Esophagus mucosa (tissue), 1 donor: ENCODE measurements around the gene MAD1L1. TPM values are rescaled to one million over a fixed set of nuclear protein-coding genes. Genes with fewer than 3 reads are reported as not detected.
A peak's percentile ranks its signal among the peaks of the same experiment; 100 is the strongest.

Experiments used
- ATAC-seq: fragments of 200-7000 bp; cut with Tn5 transposase; one replicate; pipeline ENCODE4 v1.9.1; 2020
- total RNA-seq: library from RNA; stranded (reverse); gene quantifications from one replicate; pipeline ENCODE4 v1.2.4, GENCODE V29; 2023
- donor health status: DM: yes; HTN: yes; CAD: no.

The MAD1L1 gene
- total RNA-seq, 1 donor from 2014 or later = 23.7 TPM

DNA sequence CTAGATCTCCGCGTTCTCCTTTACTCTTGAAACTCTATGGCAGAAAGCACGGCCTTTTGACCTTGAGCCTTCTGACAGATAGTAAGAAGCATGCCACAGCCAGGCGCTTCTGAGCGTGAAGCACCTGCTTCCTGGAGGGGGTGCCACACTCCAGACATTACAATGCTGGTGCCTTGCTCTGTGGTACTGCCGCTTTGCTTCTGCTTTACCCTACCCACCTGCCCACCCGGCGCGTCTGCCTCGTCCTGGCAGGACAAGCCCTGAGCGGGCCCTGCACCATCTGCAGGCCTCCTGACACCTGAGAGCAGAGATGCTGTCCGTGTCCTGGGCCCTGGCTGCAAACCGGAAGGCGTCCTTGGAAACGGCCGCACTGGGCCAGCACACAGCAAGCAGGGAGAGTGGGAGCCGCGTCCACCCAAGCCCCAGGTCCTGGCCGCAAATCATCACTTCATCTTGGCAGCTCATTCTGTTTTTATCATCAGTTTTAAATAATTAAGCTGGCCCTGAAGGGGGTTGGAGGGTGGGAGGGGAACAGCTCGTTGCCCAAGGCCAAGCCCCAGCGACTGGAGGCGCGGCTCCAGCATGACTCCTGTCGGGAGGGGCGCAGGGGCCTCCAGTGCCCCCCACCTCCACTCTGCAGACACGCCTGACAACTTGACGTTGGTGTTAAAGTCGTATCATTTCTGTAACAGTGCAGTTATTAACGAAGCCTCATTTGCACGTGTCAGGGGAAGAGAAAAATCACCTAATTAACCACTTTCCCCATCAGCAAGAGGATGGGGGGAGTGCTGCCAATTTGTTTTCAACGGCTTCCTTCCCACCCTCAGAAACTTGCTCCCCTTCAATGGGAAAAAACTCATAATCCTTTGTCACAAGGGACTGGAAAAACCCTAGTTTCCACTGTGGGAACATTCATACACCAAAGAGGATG lies 132.2 kb downstream of the MAD1L1 start:
- ATAC-seq = peak; percentile 23

DNA sequence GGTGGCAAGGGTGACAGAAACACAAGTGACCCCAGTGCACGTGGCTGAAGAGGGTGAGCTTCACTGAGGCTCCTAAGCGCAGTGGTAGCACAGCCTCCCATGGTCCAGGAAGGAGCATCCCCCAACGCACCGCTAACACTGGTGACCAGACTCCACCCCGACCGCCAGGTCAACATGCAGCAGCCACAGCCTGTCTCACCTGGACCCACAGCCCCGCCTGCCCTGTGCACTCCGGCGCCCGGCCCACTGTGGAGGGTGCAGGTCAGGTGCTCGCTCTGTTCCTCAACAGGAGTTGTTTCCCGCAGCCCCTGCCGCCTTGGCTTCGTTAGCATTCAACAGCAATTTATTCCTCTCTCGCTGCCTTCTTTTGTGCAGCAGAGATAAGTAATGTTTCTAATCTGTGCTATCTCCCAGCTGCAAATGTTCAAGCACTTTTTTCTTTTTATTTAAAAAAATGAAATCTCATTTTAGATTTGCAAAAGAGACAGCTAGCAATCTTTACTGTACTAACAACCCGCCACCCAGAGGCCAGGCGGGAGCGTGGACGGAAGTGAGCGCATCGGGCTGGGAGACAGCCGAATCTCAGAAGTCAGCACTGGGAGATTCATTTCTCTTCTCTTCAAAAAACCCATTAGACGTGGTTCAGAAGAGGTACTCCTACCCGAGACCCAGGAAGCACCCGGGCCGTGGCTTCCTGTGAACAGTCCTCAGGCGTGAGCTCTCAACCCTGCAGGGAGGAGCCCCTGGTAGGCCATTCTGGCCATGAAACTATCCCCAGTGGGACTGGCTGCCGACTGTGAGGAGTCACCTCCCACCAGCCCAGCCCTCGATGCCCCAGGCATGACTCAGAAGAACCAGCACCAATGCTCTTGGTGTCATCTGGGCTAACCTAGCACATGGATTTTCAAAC lies 133.4 kb downstream of the MAD1L1 start:
- no peak for ATAC-seq

DNA sequence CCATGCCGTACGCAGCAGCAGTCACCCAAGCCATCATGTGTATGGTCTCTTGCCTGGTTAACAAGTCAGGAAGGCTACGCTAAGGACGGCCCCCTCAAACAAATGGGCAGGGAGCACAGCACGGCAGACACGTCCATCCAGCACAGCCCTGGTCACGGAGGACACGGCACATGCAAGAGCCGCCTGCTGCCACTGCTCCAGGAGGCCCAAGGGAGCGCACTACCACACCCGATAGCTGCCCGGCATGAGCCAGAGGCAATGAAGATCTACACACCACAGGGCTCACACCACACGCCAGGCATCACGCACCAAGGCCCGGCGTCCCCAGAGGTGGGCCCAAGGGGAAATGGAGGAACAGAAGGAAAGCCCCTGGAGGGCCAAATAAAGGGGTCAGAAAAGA lies 134.2 kb downstream of the MAD1L1 start:
- no peak for ATAC-seq

DNA sequence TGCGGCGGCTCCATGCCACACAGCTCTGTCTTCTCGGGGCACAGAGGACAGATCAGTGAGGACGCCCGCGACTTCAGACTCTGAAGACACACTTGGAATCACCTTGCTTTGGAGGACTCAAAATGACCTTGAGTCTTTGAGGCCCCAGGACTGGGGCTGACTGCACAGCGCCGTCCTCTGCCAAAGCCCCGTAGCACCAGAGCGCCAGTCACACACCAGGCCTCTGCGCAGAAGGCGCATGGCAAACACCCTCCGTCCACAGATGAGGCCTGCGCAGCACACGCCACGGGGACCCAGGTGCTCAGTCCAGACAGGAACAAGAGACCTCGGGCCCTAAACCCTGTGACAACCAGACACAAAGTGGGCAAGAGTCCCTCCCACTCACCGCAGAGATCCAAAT lies 134.7 kb downstream of the MAD1L1 start:
- no peak for ATAC-seq

DNA sequence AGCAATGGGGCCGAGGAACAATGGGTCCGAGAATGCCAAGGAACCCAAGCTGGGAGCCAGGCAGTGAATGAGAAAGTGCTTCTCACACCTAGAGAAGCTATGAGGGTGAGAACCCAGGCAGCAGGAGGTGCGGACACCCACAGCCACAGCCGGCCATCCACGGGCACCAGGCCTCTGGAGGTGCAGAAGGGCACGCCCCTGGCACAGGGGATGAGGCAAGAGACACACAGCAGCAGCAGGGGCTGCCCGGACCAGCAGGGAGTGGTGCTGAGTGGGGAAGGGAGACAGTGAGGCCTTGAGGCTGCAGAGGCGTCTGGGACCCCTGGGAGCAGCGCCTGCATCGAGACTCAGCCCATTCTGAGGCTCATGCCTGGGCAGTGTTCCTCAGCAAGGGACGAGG lies 135.3 kb downstream of the MAD1L1 start:
- ATAC-seq = no peak

DNA sequence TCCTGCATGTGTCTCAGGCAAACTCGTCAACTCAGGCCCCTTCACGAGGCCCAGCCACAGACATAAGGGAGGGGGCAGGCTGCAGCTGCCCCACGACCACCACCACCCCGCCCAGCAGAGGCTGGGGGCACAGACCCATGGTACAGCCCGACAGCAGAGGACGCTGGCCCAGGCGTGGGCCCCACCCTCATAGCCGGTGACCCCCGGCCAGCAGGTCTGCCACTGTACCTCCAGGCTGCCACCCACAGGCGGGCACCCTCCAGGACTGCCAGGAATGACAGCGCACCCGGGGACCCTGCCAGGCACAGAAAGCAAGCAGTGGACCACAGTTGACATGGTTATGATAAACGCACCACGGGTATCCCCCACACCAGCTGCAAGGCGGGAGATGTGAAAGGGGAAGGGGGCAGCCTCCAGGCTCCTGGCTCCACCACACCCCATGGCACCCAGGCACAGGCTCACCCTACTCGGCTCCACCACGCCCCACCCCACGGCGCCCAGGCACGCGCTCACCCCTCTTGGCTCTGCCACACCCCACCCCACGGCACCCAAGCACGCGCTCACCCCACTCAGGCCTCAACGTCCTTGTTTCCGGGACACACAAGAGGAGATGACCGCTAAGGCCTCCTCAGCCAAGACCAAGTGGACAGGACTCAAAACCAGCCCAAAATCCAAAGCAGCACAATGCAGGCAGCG lies 135.9 kb downstream of the MAD1L1 start:
- peak; percentile 26 for ATAC-seq

DNA sequence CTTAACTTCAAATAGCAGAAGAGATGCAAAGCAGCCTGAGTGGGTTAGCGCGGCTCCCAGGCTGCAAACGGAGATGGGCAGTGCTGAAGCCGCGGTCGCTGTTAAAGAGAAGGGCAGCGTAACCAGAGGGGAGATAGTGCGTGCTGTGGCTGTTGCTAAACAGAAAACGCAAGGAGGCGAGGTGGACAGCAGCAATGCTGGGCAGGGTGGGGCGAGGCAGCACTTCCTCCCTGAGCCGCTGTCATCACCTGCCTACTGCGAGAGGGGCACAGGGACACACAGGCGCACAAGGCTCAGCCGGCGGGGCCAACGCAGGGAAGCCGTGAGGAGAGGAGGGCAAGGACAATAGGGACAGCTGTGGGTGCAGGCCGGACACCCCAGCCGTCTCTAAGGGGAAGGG lies 137.3 kb downstream of the MAD1L1 start:
- no peak for ATAC-seq

DNA sequence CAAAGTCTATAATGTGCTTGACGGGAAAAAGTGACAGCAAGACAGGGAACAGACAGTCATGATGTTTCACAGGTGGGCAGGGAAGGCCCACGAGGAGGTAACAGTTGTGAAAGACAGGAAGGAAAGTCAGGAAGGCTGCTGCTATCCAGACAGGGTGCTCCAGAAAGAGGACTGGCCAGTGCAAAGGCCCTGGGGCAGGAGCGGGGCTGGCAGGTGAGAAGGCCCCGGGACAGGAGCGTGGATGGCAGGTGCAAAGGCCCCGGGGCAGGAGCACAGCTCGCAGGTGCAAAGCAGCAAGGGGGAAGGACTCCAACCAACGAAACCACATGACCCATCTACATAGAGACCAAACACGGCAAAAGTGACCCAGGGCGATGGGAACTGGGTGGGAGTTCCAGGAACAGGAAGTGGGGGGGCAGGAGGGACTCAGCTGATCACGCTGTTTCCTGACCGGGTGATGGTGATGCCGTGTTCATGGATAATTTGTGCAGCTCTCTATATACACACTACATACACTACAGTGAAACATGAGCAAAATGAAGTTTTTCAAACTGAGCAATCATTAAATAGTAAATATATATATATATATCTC lies 138.2 kb downstream of the MAD1L1 start:
- ATAC-seq = no peak

DNA sequence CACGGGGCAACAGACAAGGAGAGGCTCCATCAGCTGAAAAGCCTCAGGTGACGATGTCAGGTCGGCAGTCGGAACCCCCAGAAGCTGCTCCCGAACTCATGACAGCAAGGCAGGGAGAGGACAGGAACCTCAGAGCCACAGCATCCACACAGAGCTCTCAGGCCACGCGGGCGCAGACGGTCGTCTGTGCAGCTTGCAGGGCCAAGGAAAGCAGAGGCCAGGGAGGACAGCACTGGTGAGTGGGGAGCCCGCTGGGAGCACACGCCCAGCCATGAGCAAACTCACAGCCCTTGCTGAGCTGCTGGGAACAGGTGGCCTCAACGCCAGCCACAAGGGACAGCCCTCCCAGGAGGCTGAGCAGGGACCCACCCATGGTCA lies 138.9 kb downstream of the MAD1L1 start:
- no peak for ATAC-seq

DNA sequence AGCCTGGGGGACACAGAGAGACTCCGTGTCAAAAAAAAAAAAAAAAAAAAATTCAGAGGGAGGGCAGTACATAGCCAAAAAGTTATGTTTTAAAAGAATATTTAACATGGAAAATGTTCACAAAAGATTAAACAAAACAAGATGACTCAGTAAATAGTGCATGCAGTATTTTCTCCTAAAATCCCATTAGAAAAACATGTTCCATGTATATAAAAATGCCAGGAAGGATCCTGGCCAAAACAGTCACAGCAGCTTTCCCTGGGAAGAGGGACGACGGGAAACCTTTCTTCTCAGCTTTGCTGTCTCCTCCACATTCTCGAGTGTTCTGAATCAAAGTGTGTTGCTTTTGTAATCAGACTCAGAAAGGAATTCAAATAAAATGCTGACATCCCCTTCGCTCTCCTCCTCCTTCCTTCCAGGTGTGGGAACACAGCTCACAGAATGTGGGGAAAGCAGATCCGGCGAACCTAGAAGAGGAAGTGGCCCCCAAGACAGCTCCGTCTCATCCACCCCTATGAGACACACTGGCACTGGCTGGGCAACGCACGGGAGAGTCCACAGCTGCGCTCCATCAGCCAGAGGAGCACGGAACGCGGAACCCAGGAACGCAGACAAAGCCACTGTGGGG lies 139.4 kb downstream of the MAD1L1 start:
- no peak for ATAC-seq

DNA sequence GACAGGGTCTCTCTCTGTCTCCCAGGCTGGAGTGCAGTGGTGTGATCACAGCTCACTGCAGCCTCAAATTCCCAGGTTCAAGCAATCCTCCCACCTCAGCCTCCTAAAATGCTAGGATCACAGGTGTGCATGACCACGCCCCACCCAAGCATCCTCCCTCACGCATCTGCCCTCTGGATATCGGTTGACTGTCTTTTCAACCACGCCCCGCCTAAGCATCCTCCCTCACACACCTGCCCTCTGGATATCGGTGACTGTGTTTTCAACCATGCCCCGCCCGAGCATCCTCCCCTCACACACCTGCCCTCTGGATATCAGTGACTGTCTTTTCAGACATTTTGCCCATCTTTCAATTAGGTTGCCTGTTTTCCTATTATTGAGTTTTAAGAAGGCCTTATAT lies 140.5 kb downstream of the MAD1L1 start:
- ATAC-seq = no peak

DNA sequence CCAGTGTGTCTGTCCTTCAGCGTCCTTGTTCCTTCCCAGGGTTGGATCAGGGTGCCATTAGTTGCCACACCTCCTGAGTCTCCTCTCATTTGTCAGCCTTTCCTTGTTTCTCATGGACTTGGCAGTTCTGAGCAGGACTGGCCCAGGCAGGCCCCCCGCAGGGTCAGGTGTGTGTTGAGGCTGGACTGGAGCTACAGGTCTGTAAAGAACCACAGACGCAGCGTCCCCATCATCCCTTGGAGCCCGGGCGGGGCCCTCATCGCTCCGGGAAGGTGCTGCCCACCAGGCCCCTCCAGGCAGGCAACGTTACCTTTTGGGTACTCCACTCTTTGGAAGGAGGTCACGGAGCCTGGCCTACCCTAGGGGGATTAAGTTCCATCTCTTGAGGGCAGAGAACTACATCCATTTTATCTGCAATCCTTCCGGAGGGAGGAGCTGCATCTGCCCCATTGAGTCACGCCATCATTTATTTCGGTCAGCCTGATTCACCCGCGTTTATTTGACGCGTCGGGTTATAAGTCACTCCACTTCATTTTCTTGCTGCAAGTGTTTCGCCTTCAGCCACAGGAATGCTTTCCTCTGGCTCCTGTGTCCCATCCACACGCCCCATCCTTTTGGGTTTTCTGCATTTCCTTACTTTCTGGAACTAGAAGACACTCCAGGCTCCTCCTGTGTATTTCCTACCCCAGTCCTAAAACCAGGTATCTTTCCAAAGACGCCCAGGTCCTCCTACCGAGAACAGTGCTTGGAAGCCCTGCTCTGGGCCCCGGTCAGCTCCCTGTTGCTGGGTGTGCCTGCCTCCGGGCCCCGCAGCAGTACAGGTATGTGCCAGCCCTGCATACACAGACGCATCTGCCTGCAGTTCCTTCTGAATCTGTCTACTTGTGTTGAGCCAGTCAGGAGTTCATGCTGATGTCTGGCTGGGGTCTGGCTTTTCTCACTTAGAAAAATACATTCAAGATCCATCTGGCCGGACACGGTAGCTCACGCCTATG lies 141.9 kb downstream of the MAD1L1 start:
- peak; percentile 87 for ATAC-seq

DNA sequence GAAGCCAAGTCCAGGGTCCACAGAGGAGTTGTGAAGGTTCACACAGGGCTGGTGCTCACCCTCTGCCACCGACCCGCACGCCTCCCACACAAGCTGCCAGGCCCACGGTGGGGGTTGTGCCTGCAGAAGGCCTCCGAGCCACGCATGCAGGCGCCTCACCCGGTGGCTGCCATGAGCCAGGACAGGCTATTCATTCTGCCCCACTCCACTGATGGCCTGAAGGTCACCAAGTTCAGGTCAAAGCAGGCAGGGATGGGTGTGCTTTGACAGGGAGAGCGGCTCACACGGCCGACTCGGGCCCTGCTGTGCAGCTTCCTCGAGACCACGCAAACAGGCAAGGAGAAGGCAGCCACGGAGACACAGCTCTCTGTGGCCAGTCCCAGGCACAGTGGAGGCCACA lies 143.9 kb downstream of the MAD1L1 start:
- ATAC-seq = no peak

DNA sequence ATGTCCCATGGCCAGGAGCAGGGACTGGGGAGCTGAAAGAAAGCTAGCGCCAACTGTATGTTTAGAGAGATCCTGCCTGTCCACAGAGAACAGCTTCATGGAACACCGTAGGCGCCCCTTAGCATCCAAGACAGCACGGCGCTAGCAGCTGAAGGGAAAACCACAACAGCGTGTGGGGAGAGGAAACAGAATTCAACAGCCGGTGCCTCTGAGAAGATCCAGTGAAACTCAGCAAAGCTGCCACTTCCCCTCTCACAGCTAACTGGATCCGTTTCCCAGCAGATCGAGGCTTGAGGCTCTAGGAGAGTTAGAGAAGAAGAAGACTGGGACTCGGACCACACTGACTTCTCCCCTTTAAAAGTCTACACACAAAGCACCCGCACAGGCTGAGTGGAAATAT lies 145.0 kb downstream of the MAD1L1 start:
- ATAC-seq = no peak

DNA sequence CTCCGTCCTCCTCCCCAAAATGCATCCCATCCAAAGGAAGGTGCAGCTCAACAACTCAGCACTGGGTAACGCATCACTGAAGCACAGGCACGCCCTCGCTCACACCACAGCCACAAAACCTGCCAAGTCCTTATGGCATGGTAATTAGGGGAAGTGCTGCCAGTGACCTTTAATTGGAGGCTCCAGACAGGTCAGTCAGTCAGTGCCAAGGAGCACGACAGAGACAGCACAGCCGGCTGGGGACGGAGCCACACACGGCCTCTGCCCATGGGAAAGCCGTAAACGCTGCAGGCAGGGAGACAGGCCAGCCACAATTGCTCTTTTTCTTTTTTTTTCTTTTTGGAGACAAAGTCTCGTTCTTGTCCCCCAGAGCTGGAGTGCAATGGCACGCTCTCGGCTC lies 146.5 kb downstream of the MAD1L1 start:
- no peak for ATAC-seq

DNA sequence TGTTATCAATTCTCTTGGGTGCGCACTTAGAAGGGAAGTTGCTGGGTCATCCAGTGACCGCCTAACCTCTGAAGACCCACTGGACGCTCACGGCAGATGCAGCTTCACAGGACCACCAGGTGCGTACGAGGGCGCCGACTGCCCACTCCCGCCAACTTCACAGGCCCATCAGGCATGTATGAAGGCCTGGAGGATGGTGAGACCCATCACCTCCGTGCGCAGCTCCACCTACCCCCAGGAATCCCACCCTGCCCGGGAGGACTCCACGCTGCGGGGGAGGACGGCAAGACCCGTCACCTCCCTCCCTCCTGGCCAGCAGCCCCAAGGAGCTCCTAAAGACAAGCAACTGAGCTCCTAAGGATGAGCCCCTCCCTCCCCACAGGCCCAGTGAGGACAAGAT lies 146.9 kb downstream of the MAD1L1 start:
- ATAC-seq = no peak

DNA sequence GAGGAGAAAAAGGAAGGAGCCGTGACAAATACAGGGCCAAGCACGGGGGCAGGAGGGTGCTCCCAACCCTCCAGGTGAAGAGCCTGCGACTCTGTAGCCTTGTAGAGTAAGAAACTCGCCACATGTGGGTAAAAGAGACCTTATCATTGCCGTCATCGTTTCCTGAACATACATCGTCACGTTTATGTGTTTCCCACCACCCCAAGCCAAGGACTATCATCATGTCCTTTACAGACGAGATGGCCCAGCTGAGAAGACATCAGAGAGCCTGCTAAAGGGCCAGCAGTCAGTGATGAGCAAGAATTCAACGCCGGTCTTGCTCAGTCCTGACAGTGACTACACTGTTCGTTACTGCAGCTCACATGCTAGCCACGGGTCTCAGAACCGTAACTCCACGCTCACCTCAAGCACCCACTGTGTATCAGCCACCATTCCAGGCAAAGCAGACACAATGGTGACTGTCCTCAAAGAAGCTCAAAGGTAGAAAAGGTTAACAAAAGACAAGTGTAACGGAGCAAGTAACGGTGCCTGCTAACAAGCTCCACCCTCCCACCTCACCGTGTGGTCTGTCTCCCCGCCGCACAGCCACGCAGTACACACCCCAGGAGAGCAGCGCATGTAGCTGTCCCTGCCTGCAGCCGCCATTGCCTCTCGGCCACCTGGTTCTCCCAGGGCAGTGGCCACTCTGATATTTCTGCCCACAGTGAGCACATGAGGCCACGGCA lies 147.8 kb downstream of the MAD1L1 start:
- ATAC-seq = no peak

DNA sequence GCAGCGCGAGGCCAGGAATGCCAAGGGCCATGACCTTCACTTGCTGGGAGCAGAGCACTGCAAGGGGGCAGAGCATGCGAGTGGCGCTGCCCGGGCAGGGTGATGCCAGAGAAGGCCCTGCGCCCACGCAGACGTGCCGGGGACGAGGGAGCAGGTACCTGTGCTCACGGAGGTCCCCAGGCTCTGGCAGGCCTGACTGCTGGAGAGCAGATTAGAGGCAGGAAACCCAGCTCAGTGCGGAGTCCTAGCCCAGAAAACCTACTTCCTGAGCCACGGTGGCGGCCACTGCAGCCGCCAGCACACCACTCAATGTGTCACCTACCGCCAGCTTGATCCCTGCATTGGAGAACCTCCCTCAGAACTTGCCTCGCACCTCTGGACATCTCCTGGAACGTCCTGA lies 148.4 kb downstream of the MAD1L1 start:
- ATAC-seq = no peak

DNA sequence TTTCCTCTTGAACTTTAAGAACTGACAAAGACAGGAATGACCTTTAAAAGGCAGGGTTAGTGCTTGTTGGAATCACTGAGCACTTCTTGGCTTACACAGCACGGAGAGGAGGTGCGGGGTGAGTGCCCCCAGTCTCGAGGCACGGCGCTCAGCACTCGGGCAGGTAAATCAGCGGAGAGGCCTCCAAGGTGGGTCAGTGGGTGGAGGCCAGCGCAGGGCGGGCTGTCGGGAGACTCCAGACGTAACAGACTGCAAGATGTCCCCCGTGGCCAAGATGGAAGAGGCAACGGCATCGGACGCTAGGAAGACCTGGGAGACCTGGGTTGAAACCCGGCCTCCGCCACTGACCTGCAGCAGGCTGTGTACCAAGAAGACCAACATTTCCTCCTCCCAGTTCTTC lies 149.4 kb downstream of the MAD1L1 start:
- ATAC-seq = no peak
